ENCODE results near the gene BBIP1. TPM values are rescaled to one million over a fixed set of nuclear protein-coding genes. Genes with fewer than 3 reads are reported as not detected.
A peak's percentile ranks its signal among the peaks of the same experiment; 100 is the strongest.

BBIP1 gene
- total and polyA plus RNA-seq, 2 donors (not counting 3 experiments of a cell fraction or from before 2014, with no cell fraction given), result 9.9 to 32.8 TPM

DNA sequence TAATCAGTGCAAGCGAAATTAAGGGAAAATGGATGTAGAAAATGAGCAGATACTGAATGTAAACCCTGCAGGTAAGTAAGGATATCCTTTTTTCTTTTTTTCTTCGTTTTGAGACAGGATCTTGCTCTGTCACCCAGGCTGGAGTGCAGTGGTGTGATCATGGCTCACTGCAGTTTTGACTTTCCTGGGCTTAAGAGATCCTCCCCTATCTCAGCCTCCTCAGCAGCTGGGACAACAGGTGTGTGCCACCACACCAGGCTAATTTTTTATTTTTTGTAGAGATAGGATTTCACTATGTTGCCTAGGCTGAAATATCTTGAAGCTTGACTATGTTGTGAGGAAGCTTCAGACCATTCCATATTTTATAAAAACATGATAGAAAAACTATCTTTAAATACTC is 43.0 kb downstream of the BBIP1 start:
- TF ChIP-seq, protein P1, sequence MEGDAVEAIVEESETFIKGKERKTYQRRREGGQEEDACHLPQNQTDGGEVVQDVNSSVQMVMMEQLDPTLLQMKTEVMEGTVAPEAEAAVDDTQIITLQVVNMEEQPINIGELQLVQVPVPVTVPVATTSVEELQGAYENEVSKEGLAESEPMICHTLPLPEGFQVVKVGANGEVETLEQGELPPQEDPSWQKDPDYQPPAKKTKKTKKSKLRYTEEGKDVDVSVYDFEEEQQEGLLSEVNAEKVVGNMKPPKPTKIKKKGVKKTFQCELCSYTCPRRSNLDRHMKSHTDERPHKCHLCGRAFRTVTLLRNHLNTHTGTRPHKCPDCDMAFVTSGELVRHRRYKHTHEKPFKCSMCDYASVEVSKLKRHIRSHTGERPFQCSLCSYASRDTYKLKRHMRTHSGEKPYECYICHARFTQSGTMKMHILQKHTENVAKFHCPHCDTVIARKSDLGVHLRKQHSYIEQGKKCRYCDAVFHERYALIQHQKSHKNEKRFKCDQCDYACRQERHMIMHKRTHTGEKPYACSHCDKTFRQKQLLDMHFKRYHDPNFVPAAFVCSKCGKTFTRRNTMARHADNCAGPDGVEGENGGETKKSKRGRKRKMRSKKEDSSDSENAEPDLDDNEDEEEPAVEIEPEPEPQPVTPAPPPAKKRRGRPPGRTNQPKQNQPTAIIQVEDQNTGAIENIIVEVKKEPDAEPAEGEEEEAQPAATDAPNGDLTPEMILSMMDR (IDR thresholded peaks at IDR 0.05; ENCODE audit: extremely low read depth in 1 of 2, insufficient read depth in 1 of 2, low read depth in 1 of 2, low read length in 2 of 2), result no peak
- DNase-seq (ENCODE audit: low read depth, low spot score), result no peak
- POLR2A ChIA-PET, result no interaction called here
- no peaks in the 10 kb centered on the region for H3K79me2 ChIP-seq (ENCODE audit: control insufficient read depth, insufficient read depth, low read length)
- H3K36me3 ChIP-seq (ENCODE audit: control insufficient read depth in 2 of 2, extremely low read depth in 1 of 2, insufficient read depth in 2 of 2, low read length in 2 of 2), result no peaks in the 10 kb centered on the region
- no peak overlapping the region for H3K27ac ChIP-seq (ENCODE audit: insufficient read depth, low read depth, low read length)
- dilution Hi-C loops (cut with MboI; ENCODE audit: extremely low pct_ligation_motif_present, low sequenced_read_pairs) (no loop called here), intact Hi-C loops (cut with micrococcal nuclease) (no loop called here)
- H3K4me3 ChIP-seq (replicated peaks in 1 of 3; ENCODE audit: insufficient read depth in 1 of 3, low read depth in 1 of 3, low read length in 3 of 3), result no peak overlapping the region
- BruUV-seq (replicated peaks), result no TSS peak
- H2AFZ ChIP-seq (ENCODE audit: low read depth, low read length), result no peak overlapping the region
- no peak for FAIRE-seq
- peaks cover 0 to 3% of the 10 kb centered on the region in 2 experiments for H3K27me3 ChIP-seq (ENCODE audit: control insufficient read depth in 2 of 2, insufficient read depth in 2 of 2, low read length in 2 of 2)
- no peak overlapping the region for H3K4me2 ChIP-seq (ENCODE audit: insufficient read depth, low read length)
- CTCF ChIA-PET, result interaction anchor here (1.0 to 1.3 kb wide), 2 partner anchors 16 to 117 kb away, joined by 3 read pairs; no protein-coding TSS in a partner anchor
- H3K9me1 ChIP-seq (replicated peaks; ENCODE audit: control insufficient read depth, extremely low read depth, insufficient read depth, low read length), result no peaks in the 10 kb centered on the region
- H3K4me1 ChIP-seq (ENCODE audit: control insufficient read depth, extremely low read depth, insufficient read depth, low read length), result peaks cover 19% of the 10 kb centered on the region
- H3K9me3 ChIP-seq (replicated peaks; ENCODE audit: control insufficient read depth, insufficient read depth, low read length), result no peaks in the 10 kb centered on the region
- H3K9ac ChIP-seq (replicated peaks; ENCODE audit: extremely low read depth, insufficient read depth, low read length), result no peak overlapping the region
- H4K20me1 ChIP-seq (replicated peaks; ENCODE audit: control insufficient read depth, extremely low read depth, insufficient read depth, low read length), result no peaks in the 10 kb centered on the region

DNA sequence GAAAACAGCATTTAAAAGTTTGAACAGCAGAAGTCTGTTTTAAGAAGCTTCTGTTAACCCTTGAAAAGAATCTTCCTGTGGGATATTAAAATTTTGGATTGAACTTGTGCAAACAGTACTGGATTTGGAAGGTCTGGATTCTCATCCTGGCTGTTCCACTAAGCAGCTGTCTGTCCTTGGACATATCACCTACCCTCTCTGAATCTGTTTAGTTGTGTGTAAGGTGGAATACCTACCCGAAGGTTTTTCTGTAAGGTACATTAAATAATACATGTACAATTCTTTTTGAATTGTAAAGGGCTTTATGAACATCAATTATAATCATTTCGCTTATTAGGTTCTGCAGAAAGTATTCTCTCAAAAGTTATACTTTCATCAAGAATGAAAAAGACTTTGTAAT is 45.0 kb downstream of the BBIP1 start:
- H3K9ac ChIP-seq (replicated peaks; ENCODE audit: extremely low read depth, insufficient read depth, low read length), result no peak overlapping the region
- no peaks in the 10 kb centered on the region for H3K79me2 ChIP-seq (ENCODE audit: control insufficient read depth, insufficient read depth, low read length)
- H3K4me3 ChIP-seq (replicated peaks in 1 of 3; ENCODE audit: insufficient read depth in 1 of 3, low read depth in 1 of 3, low read length in 3 of 3), result peak overlapping the region in 1 of 3 experiments; percentile 85
- H3K27ac ChIP-seq (ENCODE audit: insufficient read depth, low read depth, low read length), result no peak overlapping the region
- peaks cover 0 to 3% of the 10 kb centered on the region in 2 experiments for H3K27me3 ChIP-seq (ENCODE audit: control insufficient read depth in 2 of 2, insufficient read depth in 2 of 2, low read length in 2 of 2)
- DNase-seq (ENCODE audit: low read depth, low spot score) (peak; percentile 4), FAIRE-seq (no peak)
- BruUV-seq (replicated peaks), result no TSS peak
- H3K9me3 ChIP-seq (replicated peaks; ENCODE audit: control insufficient read depth, insufficient read depth, low read length), result no peaks in the 10 kb centered on the region
- no peaks in the 10 kb centered on the region for H3K9me1 ChIP-seq (replicated peaks; ENCODE audit: control insufficient read depth, extremely low read depth, insufficient read depth, low read length)
- intact Hi-C loops (cut with micrococcal nuclease), result loop anchor here (2.0 to 5.0 kb wide), 3 partner anchors 71 to 567 kb away; no protein-coding TSS in a partner anchor
- no peak overlapping the region for H2AFZ ChIP-seq (ENCODE audit: low read depth, low read length)
- H4K20me1 ChIP-seq (replicated peaks; ENCODE audit: control insufficient read depth, extremely low read depth, insufficient read depth, low read length), result no peaks in the 10 kb centered on the region
- H3K36me3 ChIP-seq (ENCODE audit: control insufficient read depth in 2 of 2, extremely low read depth in 1 of 2, insufficient read depth in 2 of 2, low read length in 2 of 2), result no peaks in the 10 kb centered on the region
- POLR2A ChIA-PET, result no interaction called here
- CTCF ChIA-PET, result interaction anchor here (0.8 to 1.8 kb wide), 2 partner anchors 9 to 20 kb away, joined by 3 to 4 read pairs; no protein-coding TSS in a partner anchor
- dilution Hi-C loops (cut with MboI; ENCODE audit: extremely low pct_ligation_motif_present, low sequenced_read_pairs), result no loop called here
- peaks cover 21% of the 10 kb centered on the region for H3K4me1 ChIP-seq (ENCODE audit: control insufficient read depth, extremely low read depth, insufficient read depth, low read length)
- peak overlapping the region; percentile 99 for H3K4me2 ChIP-seq (ENCODE audit: insufficient read depth, low read length)
- TF ChIP-seq, protein P1 (IDR thresholded peaks at IDR 0.05; ENCODE audit: extremely low read depth in 1 of 2, insufficient read depth in 1 of 2, low read depth in 1 of 2, low read length in 2 of 2), result no peak
- TF ChIP-seq FOS (IDR thresholded peaks at IDR 0.05; ENCODE audit: borderline replicate concordance, insufficient read depth, low read length) (no peak), EZH2 (IDR thresholded peaks at IDR 0.05; ENCODE audit: borderline replicate concordance, low read depth, low read length, severe bottlenecking) (no peak), GATA2 (IDR thresholded peaks at IDR 0.05; ENCODE audit: insufficient read depth, insufficient read length, low read depth, low read length) (no peak), POLR2AphosphoS5 (IDR thresholded peaks at IDR 0.05; ENCODE audit: insufficient read depth, low read depth, low read length) (no peak), MYC (IDR thresholded peaks at IDR 0.05; ENCODE audit: low read depth, low read length) (no peak), JUN (IDR thresholded peaks at IDR 0.05; ENCODE audit: borderline replicate concordance, insufficient read depth, insufficient read length, low read depth) (no peak), POLR2A (IDR thresholded peaks at IDR 0.05; ENCODE audit: low read depth, low read length) (no peak)
- TF ChIP-seq, protein P2, sequence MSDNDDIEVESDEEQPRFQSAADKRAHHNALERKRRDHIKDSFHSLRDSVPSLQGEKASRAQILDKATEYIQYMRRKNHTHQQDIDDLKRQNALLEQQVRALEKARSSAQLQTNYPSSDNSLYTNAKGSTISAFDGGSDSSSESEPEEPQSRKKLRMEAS (IDR thresholded peaks at IDR 0.05; ENCODE audit: insufficient read depth, insufficient read length), result no peak

Data from endothelial cell of umbilical vein (primary cell).